Measurements from ENCODE around the gene ZMYM4.

The ZMYM4 gene

DNA sequence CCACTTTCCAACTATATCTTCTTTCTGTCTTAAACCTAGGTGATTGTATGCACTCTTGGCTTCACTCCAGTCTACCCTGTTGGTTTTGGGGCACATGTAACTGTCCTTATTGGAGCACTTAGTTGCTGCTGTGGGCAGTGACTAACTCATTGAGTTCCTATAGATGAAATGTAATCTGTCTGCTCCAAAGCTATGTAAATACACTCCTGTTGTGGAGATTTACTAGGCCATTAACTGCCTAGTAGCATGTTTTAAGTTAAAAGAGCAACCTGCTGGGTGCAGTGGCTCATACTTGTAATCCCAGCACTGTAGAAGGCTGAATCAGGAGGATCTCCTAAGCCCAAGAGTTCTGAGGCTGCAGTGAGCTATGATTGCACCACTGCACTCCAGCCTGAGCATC, 137.6 kb downstream of the ZMYM4 start:
- no peak for DNase-seq (ENCODE audit: low read depth)

DNA sequence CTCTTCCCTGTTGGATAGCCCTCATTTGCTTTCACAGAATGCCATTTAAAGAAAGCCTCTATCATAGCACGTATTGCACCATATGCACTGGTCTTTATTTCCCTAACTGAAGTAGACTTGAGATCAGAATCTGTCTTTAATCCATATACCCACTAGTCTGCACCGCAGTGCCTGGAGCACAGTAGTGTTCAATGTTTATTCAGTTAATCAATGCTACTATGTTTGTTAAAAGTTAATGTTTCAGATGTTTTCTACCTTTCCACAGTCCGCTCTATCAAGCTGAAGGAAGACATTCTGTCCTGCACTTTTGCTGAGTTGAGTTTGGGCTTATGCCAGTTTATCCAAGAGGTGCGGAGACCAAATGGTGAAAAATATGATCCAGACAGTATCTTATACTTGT, 139.2 kb downstream of the ZMYM4 start:
- DNase-seq (ENCODE audit: low read depth): no peak

- DNase-seq (ENCODE audit: low read depth): no peak
Measured at GRCh38 chr1:35408925-35409324, 140.4 kb downstream of the ZMYM4 start.

GRCh38 chr1:35426097-35426586, 157.6 kb downstream of the ZMYM4 start:
- DNase-seq (ENCODE audit: low read depth): no peak

- DNase-seq (ENCODE audit: low read depth): no peak
Measured at GRCh38 chr1:35428360-35428759, 159.9 kb downstream of the ZMYM4 start.

GRCh38 chr1:35430762-35431161, 162.3 kb downstream of the ZMYM4 start:
- no peak for DNase-seq (ENCODE audit: low read depth)

DNA sequence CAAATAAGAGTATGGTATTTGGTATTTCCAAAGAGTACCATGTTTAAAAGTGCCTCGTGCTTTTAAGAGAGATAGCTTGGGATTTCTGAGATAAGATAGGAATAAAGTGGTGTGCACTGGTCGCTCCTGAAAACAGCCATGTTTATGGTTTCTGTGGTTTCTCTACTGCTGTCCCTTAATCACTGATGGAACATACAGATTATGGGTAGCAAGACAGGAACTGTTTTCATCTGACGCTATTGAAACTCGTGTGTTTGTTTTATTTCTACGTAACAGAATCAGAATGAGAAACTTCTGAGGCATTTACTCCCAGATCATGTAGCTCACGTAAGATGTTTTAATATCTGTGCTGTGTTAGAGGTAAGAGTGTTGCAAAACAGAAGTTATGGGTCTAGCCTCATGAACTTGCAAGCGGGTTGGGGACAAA, 162.7 kb downstream of the ZMYM4 start:
- DNase-seq (ENCODE audit: low read depth): peak; percentile 16

- DNase-seq (ENCODE audit: low read depth): no peak
Measured at GRCh38 chr1:35432231-35432630, 163.7 kb downstream of the ZMYM4 start.

- DNase-seq (ENCODE audit: low read depth): no peak
Measured at GRCh38 chr1:35433714-35434113, 165.2 kb downstream of the ZMYM4 start.

GRCh38 chr1:35434703-35435102, 166.2 kb downstream of the ZMYM4 start:
- no peak for DNase-seq (ENCODE audit: low read depth)

DNA sequence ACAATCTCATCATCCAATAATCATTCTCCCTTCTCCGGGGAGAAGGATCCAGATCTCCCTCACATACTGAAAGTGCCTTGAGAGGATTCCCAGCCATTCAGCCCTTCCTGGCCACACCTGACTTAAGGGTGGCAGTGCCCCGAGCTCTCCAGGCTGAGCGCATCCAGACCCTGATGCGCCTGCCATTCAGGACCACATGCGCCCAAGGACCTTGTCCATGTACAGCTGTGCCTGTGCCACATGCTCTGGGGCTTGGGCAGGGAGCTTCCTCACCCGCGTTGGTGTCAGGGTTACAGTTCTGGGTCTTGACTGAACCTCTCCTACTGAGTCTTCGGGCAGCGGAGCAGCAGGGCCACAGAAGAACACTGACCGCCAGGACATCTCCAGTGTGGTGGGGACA, 167.6 kb downstream of the ZMYM4 start:
- DNase-seq (ENCODE audit: low read depth): no peak

GRCh38 chr1:35437200-35437599, 168.7 kb downstream of the ZMYM4 start:
- DNase-seq (ENCODE audit: low read depth): no peak

DNA sequence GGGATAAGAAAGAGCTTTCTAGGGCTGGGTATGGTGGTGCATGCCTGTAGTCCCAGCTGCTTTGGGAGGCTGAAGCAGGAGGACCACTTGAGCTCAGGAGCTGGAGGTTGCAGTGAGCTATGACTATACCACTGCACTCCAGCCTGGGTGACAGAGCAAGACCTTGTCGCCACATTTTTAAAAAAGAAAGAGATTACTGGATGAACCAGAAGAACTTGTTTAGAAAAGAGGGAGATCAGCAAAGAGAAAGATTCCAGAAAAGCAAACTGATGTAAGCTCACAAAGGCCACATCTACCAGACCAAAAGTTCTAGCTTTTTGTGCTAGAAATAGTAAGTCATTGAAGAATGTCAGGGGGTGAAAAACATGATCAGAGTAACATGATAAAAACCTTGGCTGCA, 171.1 kb downstream of the ZMYM4 start:
- no peak for DNase-seq (ENCODE audit: low read depth)

- DNase-seq (ENCODE audit: low read depth): no peak
Measured at GRCh38 chr1:35441926-35442579, 173.5 kb downstream of the ZMYM4 start.

GRCh38 chr1:35442734-35443133, 174.2 kb downstream of the ZMYM4 start:
- no peak for DNase-seq (ENCODE audit: low read depth)

- DNase-seq (ENCODE audit: low read depth): no peak
Measured at GRCh38 chr1:35443768-35444518, 175.4 kb downstream of the ZMYM4 start.

GRCh38 chr1:35444519-35444774, 175.9 kb downstream of the ZMYM4 start:
- DNase-seq (ENCODE audit: low read depth): no peak

GRCh38 chr1:35447278-35447677, 178.8 kb downstream of the ZMYM4 start:
- DNase-seq (ENCODE audit: low read depth): peak; percentile 10

DNA sequence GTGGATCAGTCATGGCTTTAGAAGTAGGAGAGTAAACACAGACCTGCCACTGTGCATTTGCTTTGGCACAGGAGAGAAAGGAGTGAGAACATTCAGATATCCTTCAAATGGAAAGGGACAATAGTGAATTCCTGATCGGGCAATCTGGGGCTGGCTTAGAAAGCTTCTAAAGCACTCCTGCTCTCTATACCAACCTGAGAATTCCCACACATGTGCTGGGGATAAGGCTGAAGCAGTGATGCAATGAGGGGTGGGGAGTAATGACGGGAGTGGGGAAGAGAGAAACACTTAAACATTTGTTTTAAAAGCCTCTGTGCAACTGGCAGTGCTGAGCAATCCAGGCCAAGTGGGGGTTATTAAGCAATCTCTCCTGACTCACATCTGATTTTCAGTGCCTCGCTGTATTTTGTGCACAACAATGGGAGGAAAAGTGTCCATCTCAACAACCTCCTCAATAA, 179.9 kb downstream of the ZMYM4 start:
- peak; percentile 96 for DNase-seq (ENCODE audit: low read depth)

DNA sequence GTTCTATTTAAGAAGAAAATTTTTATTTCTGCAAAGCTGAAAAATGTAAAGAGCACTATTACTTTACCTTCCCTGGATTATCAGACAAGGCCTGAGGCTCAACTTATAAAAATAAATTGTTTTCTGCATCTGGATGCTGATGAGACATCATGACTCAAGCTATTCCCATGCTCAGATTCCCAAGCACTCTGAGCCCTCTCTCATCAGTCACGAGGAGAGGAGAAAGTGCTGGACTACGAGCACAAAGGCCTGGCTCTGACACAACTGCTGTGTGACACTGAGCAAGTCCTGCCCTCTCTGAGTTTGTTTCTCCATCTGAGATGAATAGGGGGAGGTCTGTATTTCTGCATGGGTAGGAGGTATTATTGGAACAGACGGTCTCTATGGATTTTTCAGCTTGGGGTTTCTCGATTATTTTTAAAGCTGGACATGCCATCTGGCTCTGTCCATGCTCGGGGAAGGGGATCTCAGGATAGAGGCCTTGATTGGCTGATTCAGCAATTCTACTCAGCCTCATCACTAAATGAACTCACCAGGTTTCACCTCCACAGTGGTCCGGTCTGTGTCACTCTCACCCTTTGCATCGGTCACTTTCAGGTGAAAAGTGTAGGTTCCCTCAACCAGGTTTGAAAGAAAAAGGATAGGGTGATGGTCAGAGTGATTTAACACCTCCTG, 181.0 kb downstream of the ZMYM4 start:
- peak; percentile 95 for DNase-seq (ENCODE audit: low read depth)

- DNase-seq (ENCODE audit: low read depth): peak; percentile 81
Measured at GRCh38 chr1:35451125-35451528, 182.6 kb downstream of the ZMYM4 start.

DNA sequence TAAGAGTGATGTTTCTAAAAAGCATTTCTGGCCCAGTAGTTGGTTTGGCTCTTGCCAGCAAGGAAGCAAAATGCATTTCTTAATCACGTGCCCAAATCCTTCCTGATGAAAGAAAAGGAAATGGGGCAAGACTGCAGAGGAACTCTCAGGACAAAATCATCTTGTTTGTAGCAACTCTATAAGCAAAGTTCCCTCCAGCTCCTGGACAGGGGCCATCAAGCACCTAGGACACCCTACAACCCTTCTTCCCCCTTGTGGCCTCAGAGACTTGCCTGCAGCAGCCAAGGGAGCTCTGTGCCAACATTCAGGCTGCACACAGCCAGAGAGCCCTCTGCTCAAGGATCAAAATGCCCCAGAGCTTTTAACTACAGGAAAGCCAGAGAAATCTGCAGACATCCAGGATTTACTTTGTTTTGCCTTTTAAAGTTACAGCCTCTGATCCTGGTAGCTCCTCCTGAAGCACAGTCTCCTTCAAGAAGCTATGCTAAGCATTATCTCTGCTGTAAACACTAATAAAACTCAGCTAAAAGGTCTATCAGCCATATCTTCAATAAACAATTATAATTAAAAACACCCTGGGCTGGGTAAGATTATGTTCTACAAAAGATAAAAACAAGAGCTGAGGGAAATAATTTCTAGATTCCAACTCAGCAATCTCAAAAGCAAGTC, 183.7 kb downstream of the ZMYM4 start:
- peak; percentile 74 for DNase-seq (ENCODE audit: low read depth)

- DNase-seq (ENCODE audit: low read depth): no peak
Measured at GRCh38 chr1:35453031-35453430, 184.5 kb downstream of the ZMYM4 start.
